HG03460 (cell line): Measurements from ENCODE around the gene SLC10A7.
A peak's percentile ranks its signal among the peaks of the same experiment; 100 is the strongest.

ENCODE experiments used
- ATAC-seq: cut with Tn5 transposase; IDR thresholded peaks from one replicate; pipeline ENCODE4 v1.9.1; 2021; ENCODE audit not compliant: unreplicated experiment

The SLC10A7 gene

GRCh38 chr4:146495269-146495668 is 26.5 kb downstream of the SLC10A7 start:
- no peak for ATAC-seq

DNA sequence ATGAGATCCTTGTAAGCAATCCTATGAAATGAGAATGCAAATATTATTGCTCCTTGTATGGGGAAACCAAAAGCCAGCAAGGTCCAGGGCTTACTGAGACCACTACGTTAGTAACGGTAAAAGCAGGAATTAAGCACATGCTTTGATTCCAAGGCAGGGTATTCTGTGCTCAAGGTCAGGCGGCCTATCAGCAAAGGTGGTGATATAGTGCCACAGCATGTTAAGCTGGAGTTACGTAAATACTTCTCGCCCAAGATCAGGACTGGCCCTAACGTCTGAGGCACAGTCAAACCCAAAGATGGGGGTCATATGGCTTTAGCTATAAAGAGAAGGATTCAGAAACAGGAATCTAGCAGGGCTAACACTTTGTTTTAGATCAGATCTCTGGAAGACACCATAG is 27.6 kb downstream of the SLC10A7 start:
- no peak for ATAC-seq

GRCh38 chr4:146490106-146490505 is 31.6 kb downstream of the SLC10A7 start:
- no peak for ATAC-seq

GRCh38 chr4:146488495-146489174 is 33.1 kb downstream of the SLC10A7 start:
- no peak for ATAC-seq

GRCh38 chr4:146486565-146486964 is 35.2 kb downstream of the SLC10A7 start:
- ATAC-seq, result peak; percentile 80

DNA sequence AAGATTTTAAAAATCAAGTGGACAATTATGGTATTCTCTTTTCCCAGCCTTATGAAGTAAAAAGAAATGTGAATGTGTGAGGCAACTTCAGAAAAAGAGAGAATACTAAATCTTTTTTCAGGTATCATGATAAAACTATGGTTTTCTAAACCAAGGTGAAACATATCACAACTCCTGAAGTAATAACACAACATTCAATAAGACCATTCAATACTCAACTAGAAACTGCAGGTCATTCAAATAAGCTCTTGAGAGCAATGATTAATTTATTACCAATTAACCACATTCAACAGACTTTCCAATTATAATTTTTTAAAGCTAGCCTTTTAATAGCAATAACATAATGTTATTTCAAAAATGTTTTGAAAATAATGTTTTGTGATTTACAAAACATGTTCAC is 35.8 kb downstream of the SLC10A7 start:
- ATAC-seq, result peak; percentile 55

GRCh38 chr4:146482788-146483187 is 39.0 kb downstream of the SLC10A7 start:
- no peak for ATAC-seq

DNA sequence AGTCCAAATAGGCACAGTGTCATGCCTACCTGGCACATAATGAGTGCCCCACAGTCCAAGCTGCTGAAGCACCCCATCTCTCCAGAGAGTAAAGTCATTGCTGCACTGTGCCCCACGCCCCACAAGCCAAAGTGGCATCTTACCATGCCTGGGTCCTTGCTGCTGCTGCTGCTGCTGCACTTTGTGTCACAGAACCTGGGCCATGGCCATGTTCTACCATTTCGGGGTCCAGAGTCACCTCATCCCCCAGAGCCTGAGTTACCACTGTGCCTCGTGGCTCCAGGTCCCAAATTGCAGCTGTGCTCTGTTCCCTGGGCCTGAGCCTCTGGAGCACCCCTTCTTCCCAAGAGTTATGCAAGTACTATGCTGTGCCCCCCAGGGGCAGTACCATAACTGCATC is 40.5 kb downstream of the SLC10A7 start:
- no peak for ATAC-seq

DNA sequence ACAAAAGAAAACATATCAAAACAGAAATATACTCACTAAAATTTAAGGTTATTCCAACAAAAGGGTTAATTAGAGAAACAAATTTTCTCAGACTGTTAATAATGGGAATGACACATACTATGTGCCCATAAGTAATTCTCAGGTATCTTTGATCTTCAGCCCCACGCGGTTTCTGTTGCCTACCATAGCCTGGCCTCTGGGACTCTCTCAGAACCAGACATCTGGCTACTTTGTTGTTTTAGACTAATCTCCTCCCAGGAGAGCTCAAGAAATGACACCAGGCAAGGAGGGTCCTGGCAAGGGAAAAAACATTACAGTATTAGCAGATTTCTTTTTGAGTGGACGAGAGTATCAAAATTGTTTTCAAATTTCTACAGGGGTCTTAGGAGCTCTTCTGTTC is 43.7 kb downstream of the SLC10A7 start:
- no peak for ATAC-seq

DNA sequence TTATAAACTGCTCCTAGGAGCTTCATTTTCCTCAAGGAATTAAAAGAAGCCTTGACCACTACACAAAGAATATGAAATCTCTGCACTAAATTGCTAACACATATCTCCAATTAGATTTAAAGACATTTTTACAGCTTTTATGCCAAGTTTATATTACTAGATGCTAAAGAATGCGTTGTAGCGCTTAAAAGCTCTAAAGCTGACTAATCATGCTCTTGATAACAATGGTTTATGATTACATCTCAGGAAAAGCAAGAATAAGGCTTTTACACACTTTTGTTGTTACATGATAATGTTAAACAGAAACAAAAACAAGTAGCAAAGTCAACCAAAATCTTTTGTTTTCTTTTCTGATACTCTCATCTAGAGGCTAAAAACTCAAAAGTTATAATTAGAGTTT is 44.7 kb downstream of the SLC10A7 start:
- no peak for ATAC-seq

DNA sequence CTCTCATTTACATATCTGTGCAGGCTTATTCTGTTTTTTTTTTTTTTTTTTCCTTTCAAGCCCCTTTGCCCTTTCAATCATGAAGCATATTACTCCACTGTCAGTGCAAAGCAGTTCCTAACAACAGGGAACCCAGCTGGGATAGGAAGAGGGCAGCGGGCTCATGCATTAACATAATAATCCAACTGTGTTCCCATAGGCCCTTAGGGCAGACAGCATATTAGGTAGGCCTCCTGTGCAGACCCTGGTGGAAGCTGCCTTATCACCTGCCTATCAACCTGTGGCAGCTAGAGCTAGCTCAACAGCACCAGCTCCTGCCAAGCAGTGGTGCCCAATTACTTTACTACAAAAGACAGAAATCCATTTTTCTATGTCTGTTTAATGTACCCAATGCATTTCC is 49.3 kb downstream of the SLC10A7 start:
- no peak for ATAC-seq

- no peak for ATAC-seq
These were observed 51.1 kb downstream of the SLC10A7 start for GRCh38 chr4:146470604-146471003.

GRCh38 chr4:146469022-146469421 is 52.7 kb downstream of the SLC10A7 start:
- no peak for ATAC-seq

DNA sequence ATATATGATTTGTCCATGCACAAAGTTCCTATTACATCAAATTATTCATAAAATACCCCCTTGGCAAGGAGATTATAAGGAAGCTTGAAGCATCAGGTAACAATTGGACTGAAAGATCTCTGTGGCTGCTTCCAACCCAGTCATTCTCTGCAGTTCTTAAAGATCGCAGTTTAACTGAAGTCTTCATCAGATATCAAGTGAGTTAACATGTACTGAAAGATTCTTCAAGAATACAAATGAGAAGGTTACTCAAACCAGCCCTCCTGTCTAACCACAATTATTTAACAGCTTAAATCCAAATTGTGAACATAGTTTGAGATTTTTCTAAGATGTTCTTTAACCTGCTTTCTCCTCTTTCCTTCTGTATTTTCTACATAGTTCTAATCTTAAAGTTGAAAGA is 56.1 kb downstream of the SLC10A7 start:
- ATAC-seq, result no peak

DNA sequence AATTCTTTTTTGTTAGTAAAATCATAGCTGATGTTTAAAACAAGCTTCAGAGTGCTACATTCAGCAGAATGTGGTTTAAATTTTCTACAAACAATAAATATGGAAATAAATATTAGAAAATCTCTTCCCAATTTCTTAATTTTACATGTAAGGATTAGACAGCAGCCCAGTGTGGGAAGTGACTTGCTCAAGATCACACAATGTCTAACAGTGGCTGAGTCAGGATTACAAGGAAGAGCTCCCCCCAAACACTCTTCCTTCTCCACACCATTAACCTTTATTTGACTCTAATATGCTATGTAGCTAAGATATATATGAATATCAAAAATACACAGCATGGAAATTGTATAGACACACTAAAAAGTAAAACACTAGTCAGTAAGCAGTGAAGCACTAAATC is 59.5 kb downstream of the SLC10A7 start:
- ATAC-seq, result no peak

- peak; percentile 82 for ATAC-seq
These were observed 63.1 kb downstream of the SLC10A7 start for GRCh38 chr4:146458594-146458993.

DNA sequence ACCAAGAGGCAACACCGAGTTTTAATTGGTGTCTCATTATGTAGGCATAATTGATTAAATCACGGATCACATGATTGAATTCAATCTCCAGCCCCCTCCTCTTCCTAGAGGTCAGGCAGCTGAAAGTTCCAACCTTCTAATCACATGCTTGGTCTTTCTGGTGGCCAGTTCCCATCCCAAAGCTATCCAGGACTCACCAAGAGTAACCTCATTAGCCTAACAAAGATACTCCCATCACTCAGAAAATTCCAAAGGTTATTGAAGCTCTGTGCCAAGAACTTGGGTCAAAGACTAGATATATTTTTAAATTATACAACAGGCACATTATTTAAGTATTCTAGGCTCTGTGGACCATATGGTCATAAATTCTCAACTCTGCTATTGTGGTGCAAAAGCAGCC is 65.1 kb downstream of the SLC10A7 start:
- no peak for ATAC-seq

- no peak for ATAC-seq
These were observed 68.4 kb downstream of the SLC10A7 start for GRCh38 chr4:146453181-146453807.

DNA sequence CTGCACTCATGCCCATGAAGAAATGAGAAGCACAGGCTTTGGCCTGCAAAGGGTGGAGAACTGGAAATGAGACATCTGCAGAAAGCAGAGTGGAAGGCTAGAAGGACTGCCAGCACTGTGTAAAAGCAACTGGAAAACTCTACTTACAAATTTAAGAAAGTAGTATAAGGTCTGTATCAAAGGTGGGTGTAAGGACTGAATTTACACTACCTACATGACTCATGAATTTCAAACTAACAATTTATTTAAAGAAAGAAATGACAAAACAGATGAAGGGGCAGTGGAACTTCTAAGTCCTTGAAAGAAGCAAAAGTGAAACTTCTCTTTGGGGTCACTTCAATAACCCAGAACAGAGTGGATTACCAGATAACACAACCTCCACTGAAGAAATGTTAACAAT is 71.2 kb downstream of the SLC10A7 start:
- ATAC-seq, result peak; percentile 86

DNA sequence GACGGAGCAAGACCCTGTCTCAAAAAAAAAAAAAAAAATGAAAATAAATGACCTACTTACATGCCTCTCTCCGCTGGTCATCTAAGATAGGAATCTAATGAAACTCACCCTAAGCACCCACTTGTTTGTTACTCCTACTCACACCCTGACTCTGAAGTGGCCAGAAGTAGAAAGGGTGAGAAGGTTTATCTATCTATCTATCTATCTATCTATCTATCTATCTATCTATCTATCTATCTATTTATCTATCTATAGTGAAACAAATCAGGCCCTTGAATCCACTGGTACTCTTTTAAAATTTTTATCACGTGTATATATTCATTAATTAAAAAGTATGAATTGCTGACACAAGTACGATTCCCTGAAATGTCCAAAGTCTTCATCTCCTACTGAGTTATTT is 75.2 kb downstream of the SLC10A7 start:
- no peak for ATAC-seq

- ATAC-seq, result no peak
These were observed 76.3 kb downstream of the SLC10A7 start for GRCh38 chr4:146445198-146446150.

GRCh38 chr4:146443525-146443924 is 78.2 kb downstream of the SLC10A7 start:
- ATAC-seq, result no peak
